GM20000 (cell line): Measurements from ENCODE around the gene DNMT3A.
A peak's percentile ranks its signal among the peaks of the same experiment; 100 is the strongest.

Source experiments
- DNase-seq: peaks from one replicate; pipeline ENCODE4 v3.0.0; 2012; ENCODE audit warnings: low spot score
- TF ChIP-seq, protein P1 (sequence below): IDR thresholded peaks from 2 replicates; pipeline ENCODE4 v1.5.1; 2012; ENCODE audit warnings: mild to moderate bottlenecking, control low read depth; ENCODE audit errors: extremely low read depth, missing control alignments

Gene DNMT3A

GRCh38 chr2:25304321-25304720 lies 37.4 kb downstream of the DNMT3A start:
- no peak for DNase-seq
- TF ChIP-seq, protein P1, sequence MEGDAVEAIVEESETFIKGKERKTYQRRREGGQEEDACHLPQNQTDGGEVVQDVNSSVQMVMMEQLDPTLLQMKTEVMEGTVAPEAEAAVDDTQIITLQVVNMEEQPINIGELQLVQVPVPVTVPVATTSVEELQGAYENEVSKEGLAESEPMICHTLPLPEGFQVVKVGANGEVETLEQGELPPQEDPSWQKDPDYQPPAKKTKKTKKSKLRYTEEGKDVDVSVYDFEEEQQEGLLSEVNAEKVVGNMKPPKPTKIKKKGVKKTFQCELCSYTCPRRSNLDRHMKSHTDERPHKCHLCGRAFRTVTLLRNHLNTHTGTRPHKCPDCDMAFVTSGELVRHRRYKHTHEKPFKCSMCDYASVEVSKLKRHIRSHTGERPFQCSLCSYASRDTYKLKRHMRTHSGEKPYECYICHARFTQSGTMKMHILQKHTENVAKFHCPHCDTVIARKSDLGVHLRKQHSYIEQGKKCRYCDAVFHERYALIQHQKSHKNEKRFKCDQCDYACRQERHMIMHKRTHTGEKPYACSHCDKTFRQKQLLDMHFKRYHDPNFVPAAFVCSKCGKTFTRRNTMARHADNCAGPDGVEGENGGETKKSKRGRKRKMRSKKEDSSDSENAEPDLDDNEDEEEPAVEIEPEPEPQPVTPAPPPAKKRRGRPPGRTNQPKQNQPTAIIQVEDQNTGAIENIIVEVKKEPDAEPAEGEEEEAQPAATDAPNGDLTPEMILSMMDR = no peak

- TF ChIP-seq, protein P1 = no peak
- no peak for DNase-seq
Measured at GRCh38 chr2:25303633-25304236, 38.0 kb downstream of the DNMT3A start.

- TF ChIP-seq, protein P1 = no peak
- DNase-seq = no peak
Measured at GRCh38 chr2:25302758-25303375, 38.9 kb downstream of the DNMT3A start.

DNA sequence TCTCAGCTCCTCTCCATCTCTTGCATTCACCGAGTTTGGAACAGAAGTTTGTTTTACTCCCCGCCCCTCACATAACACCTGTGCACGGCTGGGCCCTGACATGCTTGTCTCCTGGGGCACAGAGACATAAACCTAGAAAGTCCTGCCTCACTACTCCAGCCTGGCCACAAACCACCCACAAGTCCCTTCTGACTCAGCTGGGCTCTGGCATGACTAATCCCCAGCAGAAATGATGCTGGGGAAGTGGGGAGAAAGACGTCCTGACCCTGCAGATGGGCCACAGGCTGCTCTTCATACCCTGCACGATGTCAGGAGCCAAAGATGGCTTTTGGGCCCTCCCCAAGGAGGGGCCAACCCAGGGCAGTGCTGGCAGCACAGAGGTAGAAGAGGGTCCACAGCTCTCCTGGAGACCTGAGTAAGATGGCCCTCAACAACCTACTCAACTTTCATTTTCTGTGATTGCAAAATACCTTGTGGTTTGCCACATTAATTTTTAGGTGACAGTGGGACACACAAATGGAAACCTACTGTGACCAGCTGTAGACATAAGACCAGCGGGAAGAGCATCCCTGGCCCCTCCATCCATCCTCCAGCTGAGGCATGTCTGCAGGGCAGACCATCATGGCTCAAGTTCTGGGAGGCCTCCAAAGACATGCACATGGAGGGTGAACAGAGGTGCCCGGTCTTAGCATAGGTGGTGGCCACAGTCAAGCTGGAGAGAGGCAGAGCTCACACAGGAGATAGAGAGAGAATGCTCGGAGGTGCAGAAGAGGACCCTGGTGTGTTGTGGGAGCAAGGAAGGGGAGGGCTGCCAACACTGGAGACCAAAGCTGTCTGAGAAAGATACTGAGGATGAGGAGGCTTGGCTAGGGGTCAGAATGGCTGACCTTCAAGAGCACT lies 40.0 kb downstream of the DNMT3A start:
- TF ChIP-seq, protein P1 = no peak
- DNase-seq = peak; percentile 88

DNA sequence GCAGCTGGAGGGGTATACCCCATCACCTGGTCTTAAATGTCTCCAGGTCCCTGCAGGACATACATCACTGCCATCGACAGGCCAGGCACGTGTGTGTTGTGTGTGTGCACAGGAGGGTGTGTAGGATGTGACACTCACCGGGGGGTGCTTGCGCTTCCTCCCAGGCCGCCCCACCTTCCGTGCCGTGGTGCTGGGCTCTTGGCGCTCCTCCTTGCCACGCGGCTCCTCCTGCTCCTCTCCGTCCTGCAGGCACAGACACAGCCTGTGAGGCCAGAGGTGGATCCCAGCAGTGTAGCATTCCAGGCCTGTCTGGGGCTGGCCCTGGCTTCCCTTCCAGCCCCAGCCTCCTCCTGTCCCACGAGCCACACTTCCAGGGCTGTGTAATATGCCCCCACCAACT lies 41.7 kb downstream of the DNMT3A start:
- TF ChIP-seq, protein P1 = no peak
- DNase-seq = no peak

GRCh38 chr2:25298776-25299431 lies 42.8 kb downstream of the DNMT3A start:
- no peak for DNase-seq
- TF ChIP-seq, protein P1 = no peak
